Tibial nerve (tissue), 3 donors: ENCODE results near the gene EDEM3.

Experiments used
- CTCF ChIP-seq, 5 experiments: fragments of 200-600 bp in 3 of 5; fragments of 450-650 bp in 2 of 5; sonication (generic) in 3 of 5; IDR thresholded peaks; one replicate each; pipeline ENCODE4 v1.5.1; 2016 to 2019; ENCODE audit warnings: antibody characterized with exemption in 5 of 5, mild to moderate bottlenecking in 3 of 5, moderate library complexity in 2 of 5
- POLR2A ChIP-seq, 2 donors: fragments of 450-650 bp; IDR thresholded peaks; one replicate each; pipeline ENCODE4 v1.6.1; 2017; ENCODE audit warnings: antibody characterized with exemption in 2 of 2, mild to moderate bottlenecking in 2 of 2, moderate library complexity in 2 of 2

GRCh38 chr1:184740344-184740743, 14.3 kb downstream of the EDEM3 start:
- TF ChIP-seq CTCF (IDR thresholded peaks at IDR 0.05) (no peak), POLR2A (IDR thresholded peaks at IDR 0.05) (no peak)
